Measurements from ENCODE around the gene KDM3B. TPM values are rescaled to one million over a fixed set of nuclear protein-coding genes. Genes with fewer than 3 reads are reported as not detected.

Gene KDM3B
- total and polyA plus RNA-seq, 2 of the 8 experiments (the other 6 are each of a cell fraction or from before 2014, with no cell fraction given), result 27.1 to 78.1 TPM

DNA sequence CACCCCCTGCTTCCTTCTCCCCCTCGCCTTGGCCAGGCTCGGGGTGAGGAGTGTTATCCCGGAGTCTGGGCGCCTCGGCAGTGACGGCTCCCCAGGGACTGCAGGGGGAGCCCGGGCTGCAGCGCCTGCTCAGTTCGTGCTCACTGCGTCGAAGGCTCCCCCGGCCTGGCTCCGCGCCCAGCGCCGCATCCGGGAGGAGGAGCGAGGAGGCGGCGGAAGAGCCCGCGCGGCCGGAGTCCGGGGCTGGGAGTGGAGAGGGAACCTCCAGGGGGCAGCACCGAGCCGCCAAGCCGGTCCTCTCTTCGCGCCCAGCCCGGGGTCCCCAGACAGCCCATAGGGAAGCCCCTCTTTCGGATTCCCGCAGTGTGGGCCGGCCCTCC, 111.5 kb downstream of the KDM3B start (continued):
- TF ChIP-seq EGR1 (IDR thresholded peaks at IDR 0.05; ENCODE audit: borderline replicate concordance, low read depth, low read length) (no peak; the same call in 1 of the 2 replicates), POU5F1 (IDR thresholded peaks at IDR 0.05; ENCODE audit: low read depth, low read length) (no peak), CHD7 (IDR thresholded peaks at IDR 0.05; ENCODE audit: insufficient replicate concordance, low read length) (no peak), TBP (IDR thresholded peaks at IDR 0.05; ENCODE audit: low read depth, low read length) (peak; percentile 52; the same call in 1 of the 2 replicates), SP1 (IDR thresholded peaks at IDR 0.05; ENCODE audit: low read depth, low read length) (no peak), NANOG (IDR thresholded peaks at IDR 0.05; ENCODE audit: insufficient read depth, low read depth, low read length, poor library complexity, severe bottlenecking) (no peak), CHD1 (IDR thresholded peaks at IDR 0.05; ENCODE audit: low read depth, low read length) (no peak), SRF (IDR thresholded peaks at IDR 0.05; ENCODE audit: low read depth, low read length) (0 out of 2 replicates have a peak, but pooled peaks have one; percentile 5), HDAC2 (IDR thresholded peaks at IDR 0.05; ENCODE audit: borderline replicate concordance in 1 of 2, low read depth in 2 of 2, low read length in 2 of 2) (0 out of 4 replicates have a peak, but pooled peaks of 1 of the 2 experiments have one; percentile 1), BCL11A (IDR thresholded peaks at IDR 0.05; ENCODE audit: low read depth in 2 of 2, low read length in 2 of 2) (no peak)

Measured in H1 (cell line).